ENCODE measurements around the gene ZMPSTE24. TPM values are rescaled to one million over a fixed set of nuclear protein-coding genes. Genes with fewer than 3 reads are reported as not detected.
"Not testable (repeated sequence)": the region's sequence is repeated elsewhere in the genome, so short reads cannot be mapped to it uniquely, and the experiment has no call there.

The ZMPSTE24 gene
- total RNA-seq, 1 donor from 2014 or later: 18.6 TPM

- peak; percentile 93 for ATAC-seq (ENCODE audit: low read depth)
- Mint-ChIP-seq H3K4me1 (peaks cover 40% of the 10 kb centered on the region), H3K36me3 (ENCODE audit: low read depth) (no peaks in the 10 kb centered on the region), H3K4me3 (peak overlapping the region; percentile 36), H3K27ac (peak overlapping the region; percentile 64), H3K9me3 (no peaks in the 10 kb centered on the region), H3K27me3 (no peaks in the 10 kb centered on the region)
- POLR2A ChIA-PET: interaction anchor here (0.6 to 5.8 kb wide), 19 partner anchors 13 to 382 kb away, joined by 3 to 75 read pairs (median 5); partner anchors contain the start of genes SMAP2, ZFP69B and ZMPSTE24
- peak; percentile 96 for TF ChIP-seq CTCF (IDR thresholded peaks at IDR 0.05)
- intact Hi-C loops (cut with micrococcal nuclease): loop anchor here (1.0 to 2.0 kb wide), 9 partner anchors 24 to 512 kb away; no protein-coding TSS in a partner anchor
- CTCF ChIA-PET: interaction anchor here (0.9 to 10.3 kb wide), 50 partner anchors 9 to 419 kb away, joined by 3 to 184 read pairs (median 6); partner anchors contain the start of genes COL9A2, RLF and SMAP2
- peak; percentile 87 for DNase-seq
Observed at GRCh38 chr1:40338745-40339419, 80.8 kb downstream of the ZMPSTE24 start.

GRCh38 chr1:40339420-40340323, 81.6 kb downstream of the ZMPSTE24 start:
- DNase-seq: no peak
- POLR2A ChIA-PET: interaction anchor here (0.7 to 5.8 kb wide), 12 partner anchors 12 to 188 kb away, joined by 3 to 75 read pairs (median 12); partner anchors contain the start of genes SMAP2 and ZMPSTE24
- Mint-ChIP-seq H3K27ac (peak overlapping the region; percentile 27), H3K9me3 (no peaks in the 10 kb centered on the region), H3K4me3 (no peak overlapping the region), H3K4me1 (peaks cover 48% of the 10 kb centered on the region), H3K36me3 (ENCODE audit: low read depth) (no peaks in the 10 kb centered on the region), H3K27me3 (no peaks in the 10 kb centered on the region)
- no peak for TF ChIP-seq CTCF (IDR thresholded peaks at IDR 0.05)
- CTCF ChIA-PET: interaction anchor here (0.9 to 10.3 kb wide), 40 partner anchors 9 to 420 kb away, joined by 3 to 184 read pairs (median 6); partner anchors contain the start of genes COL9A2, RLF and SMAP2
- intact Hi-C loops (cut with micrococcal nuclease): loop anchor here (2.0 kb wide), 2 partner anchors 421 to 511 kb away; no protein-coding TSS in a partner anchor
- ATAC-seq (ENCODE audit: low read depth): no peak

- POLR2A ChIA-PET: interaction anchor here (0.6 to 6.2 kb wide), 22 partner anchors 11 to 395 kb away, joined by 3 to 76 read pairs (median 7); partner anchors contain the start of genes SMAP2 and ZMPSTE24
- no peak for TF ChIP-seq CTCF (IDR thresholded peaks at IDR 0.05)
- no peaks in the 10 kb centered on the region for H3K27me3 Mint-ChIP-seq
- DNase-seq: no peak
- H3K9me3 Mint-ChIP-seq: no peaks in the 10 kb centered on the region
- peaks cover 58% of the 10 kb centered on the region for H3K4me1 Mint-ChIP-seq
- peak overlapping the region; percentile 83 for H3K27ac Mint-ChIP-seq
- peak; percentile 29 for ATAC-seq (ENCODE audit: low read depth)
- peak overlapping the region; percentile 47 for H3K4me3 Mint-ChIP-seq
- intact Hi-C loops (cut with micrococcal nuclease): loop anchor here (1.0 kb wide), 1 partner anchor 60 kb away; no protein-coding TSS in a partner anchor
- CTCF ChIA-PET: interaction anchor here (0.8 to 10.3 kb wide), 11 partner anchors 22 to 263 kb away, joined by 3 to 184 read pairs (median 23); partner anchors contain the start of genes COL9A2 and SMAP2
- no peaks in the 10 kb centered on the region for H3K36me3 Mint-ChIP-seq (ENCODE audit: low read depth)
Observed at GRCh38 chr1:40341491-40342380, 83.7 kb downstream of the ZMPSTE24 start.

GRCh38 chr1:40342381-40342717, 84.3 kb downstream of the ZMPSTE24 start:
- ChIA-PET POLR2A (interaction anchor here (0.6 to 6.2 kb wide), 13 partner anchors 11 to 189 kb away, joined by 3 to 76 read pairs (median 19); partner anchors contain the start of gene SMAP2), CTCF (interaction anchor here (0.8 to 10.3 kb wide), 8 partner anchors 22 to 199 kb away, joined by 3 to 184 read pairs (median 31); partner anchors contain the start of gene COL9A2)
- H3K27me3 Mint-ChIP-seq; intact Hi-C loops (cut with micrococcal nuclease); ATAC-seq (ENCODE audit: low read depth); H3K9me3 Mint-ChIP-seq; H3K36me3 Mint-ChIP-seq (ENCODE audit: low read depth); DNase-seq: not testable (repeated sequence)
- peak overlapping the region; percentile 83 for H3K27ac Mint-ChIP-seq
- H3K4me3 Mint-ChIP-seq: peak overlapping the region; percentile 47
- peaks cover 58% of the 10 kb centered on the region for H3K4me1 Mint-ChIP-seq

Other genes starting within 250 kb of the ZMPSTE24 start
- gene CAP1, start 217.5 kb upstream of the ZMPSTE24 start, total RNA-seq: 410 and 411 TPM in 2 replicates
- gene PPT1, start 161.0 kb upstream of the ZMPSTE24 start, total RNA-seq: 41.8 and 43.5 TPM in 2 replicates
- gene RLF, start 96.8 kb upstream of the ZMPSTE24 start, total RNA-seq: 18.1 and 19.2 TPM in 2 replicates
- not detected in 2 replicates for gene TMCO2, start 10.3 kb upstream of the ZMPSTE24 start, total RNA-seq
- gene COL9A2, start 59.0 kb downstream of the ZMPSTE24 start, total RNA-seq: 5.5 and 5.7 TPM in 2 replicates
- 202 and 220 TPM in 2 replicates for gene SMAP2, start 115.5 kb downstream of the ZMPSTE24 start, total RNA-seq
- gene ZFP69B, start 192.2 kb downstream of the ZMPSTE24 start, total RNA-seq: 8.9 and 10.4 TPM in 2 replicates
- gene ZFP69, start 219.1 kb downstream of the ZMPSTE24 start, total RNA-seq: 4.5 and 5.1 TPM in 2 replicates